A549 treated with ZK216348 at 1 μM for 4 hours (cell line): ENCODE data around the gene ZNF224. TPM values are rescaled to one million over a fixed set of nuclear protein-coding genes. Genes with fewer than 3 reads are reported as not detected.

Experiments
- total RNA-seq: library from RNA; stranded (reverse); fragments of 200-300 nt; extraction: Qiagen RNA extraction; gene quantifications from 5 replicates; pipeline ENCODE4 v1.2.3, GENCODE V29; 2022; ENCODE audit warnings: low read depth

ZNF224 gene
- 9.0 to 11.9 TPM (median 10.6 TPM) in 5 replicates for total RNA-seq

GRCh38 chr19:44093931-44094765 lies at the start of gene ZNF224:
Gene ZNF224, plus strand, starts transcription at chr19:44094361. Its CDS starts 3,513 bp downstream, at chr19:44097874.

GRCh38 chr19:44051650-44052402 lies 42.3 kb upstream of the ZNF224 start, which contains the start of gene ZNF223:
Gene ZNF223, plus strand, starts transcription at chr19:44052036. Its CDS starts 3,141 bp downstream, at chr19:44055177.

GRCh38 chr19:44071824-44072542 lies 22.2 kb upstream of the ZNF224 start, which contains the start of gene ZNF284:
Gene ZNF284, plus strand, starts transcription at chr19:44072159. Its CDS starts 4,231 bp downstream, at chr19:44076390.

GRCh38 chr19:44113138-44113783 lies 19.1 kb downstream of the ZNF224 start, which contains the start of gene ZNF225:
Gene ZNF225, plus strand, starts transcription at chr19:44113399. Its CDS starts 2,429 bp downstream, at chr19:44115828.

GRCh38 chr19:44141191-44142058 lies 47.3 kb downstream of the ZNF224 start, which contains the start of gene ZNF234:
Gene ZNF234, plus strand, starts transcription at chr19:44141554. Its CDS starts 3,079 bp downstream, at chr19:44144633.

Other genes with a start within 250 kb of the ZNF224 start
- 0.14 to 0.50 TPM (median 0.21 TPM) in 5 replicates for gene ZNF404, start 210.4 kb upstream of the ZNF224 start, total RNA-seq
- 9.1 to 12.6 TPM (median 10.9 TPM) in 5 replicates for gene ZNF45, start 159.1 kb upstream of the ZNF224 start, total RNA-seq
- gene ZNF221, start 143.1 kb upstream of the ZNF224 start, total RNA-seq, result 0.31 to 1.1 TPM (median 0.65 TPM) in 5 replicates
- gene ZNF155, start 110.2 kb upstream of the ZNF224 start, total RNA-seq, result 2.7 to 3.4 TPM (median 3.1 TPM) in 5 replicates
- gene ZNF230, start 91.4 kb upstream of the ZNF224 start, total RNA-seq, result 2.2 to 3.2 TPM (median 2.8 TPM) in 5 replicates
- 3.0 to 4.6 TPM (median 4.2 TPM) in 5 replicates for gene ZNF222, start 69.0 kb upstream of the ZNF224 start, total RNA-seq
- 1.7 to 3.4 TPM (median 2.8 TPM) in 5 replicates for gene ZNF223, start 42.3 kb upstream of the ZNF224 start, total RNA-seq
- 0.36 to 0.57 TPM (median 0.40 TPM) in 5 replicates for gene ZNF284, start 22.2 kb upstream of the ZNF224 start, total RNA-seq
- gene ZNF225, start 19.0 kb downstream of the ZNF224 start, total RNA-seq, result 2.6 to 5.2 TPM (median 2.9 TPM) in 5 replicates
- gene ZNF234, start 47.2 kb downstream of the ZNF224 start, total RNA-seq, result 1.6 to 3.0 TPM (median 2.6 TPM) in 5 replicates
- 18.9 to 29.1 TPM (median 22.7 TPM) in 5 replicates for gene ZNF226, start 70.7 kb downstream of the ZNF224 start, total RNA-seq
- gene ZNF227, start 118.2 kb downstream of the ZNF224 start, total RNA-seq, result 9.3 to 15.1 TPM (median 10.5 TPM) in 5 replicates
- 0.31 to 1.2 TPM (median 0.95 TPM) in 5 replicates for gene ZNF233, start 165.5 kb downstream of the ZNF224 start, total RNA-seq
- gene ZNF235, start 210.7 kb downstream of the ZNF224 start, total RNA-seq, result 2.9 to 4.1 TPM (median 3.3 TPM) in 5 replicates